Jurkat, Clone E6-1 (cell line): ENCODE results near the gene RNU5B-1.

ENCODE experiments used
- DNase-seq: peaks from one replicate; pipeline ENCODE4 v3.0.0-alpha.2; 2011; ENCODE audit warnings: low read depth, low spot score
- H3K4me3 ChIP-seq: 2 replicates; pipeline ENCODE4 v1.5.1; 2011; ENCODE audit warnings: mild to moderate bottlenecking, low read length, control low read depth, moderate library complexity

RNU5B-1 gene

DNA sequence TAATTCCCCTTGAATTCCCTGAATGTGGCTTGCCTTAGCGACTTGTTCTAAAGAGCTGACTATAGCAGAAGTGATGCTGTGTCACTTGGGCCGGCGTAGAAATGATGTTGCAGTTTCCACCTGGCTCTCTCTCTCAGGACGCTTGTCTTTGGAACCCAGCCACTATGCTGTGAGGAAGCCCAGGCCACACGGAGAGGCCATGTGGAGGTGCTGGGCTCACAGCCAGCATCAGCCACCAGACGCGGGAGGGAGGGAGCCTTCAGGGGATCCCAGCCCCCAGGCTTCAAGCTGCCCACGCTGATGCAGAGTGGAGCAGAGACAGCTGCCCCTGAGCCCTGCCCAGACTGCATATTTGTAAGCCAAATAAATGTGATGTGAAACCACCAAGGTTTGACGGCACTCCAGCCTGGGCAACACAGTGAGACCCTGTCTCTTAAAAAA is 18.6 kb downstream of the RNU5B-1 start:
- DNase-seq: no peak
- H3K4me3 ChIP-seq: no peak overlapping the region

DNA sequence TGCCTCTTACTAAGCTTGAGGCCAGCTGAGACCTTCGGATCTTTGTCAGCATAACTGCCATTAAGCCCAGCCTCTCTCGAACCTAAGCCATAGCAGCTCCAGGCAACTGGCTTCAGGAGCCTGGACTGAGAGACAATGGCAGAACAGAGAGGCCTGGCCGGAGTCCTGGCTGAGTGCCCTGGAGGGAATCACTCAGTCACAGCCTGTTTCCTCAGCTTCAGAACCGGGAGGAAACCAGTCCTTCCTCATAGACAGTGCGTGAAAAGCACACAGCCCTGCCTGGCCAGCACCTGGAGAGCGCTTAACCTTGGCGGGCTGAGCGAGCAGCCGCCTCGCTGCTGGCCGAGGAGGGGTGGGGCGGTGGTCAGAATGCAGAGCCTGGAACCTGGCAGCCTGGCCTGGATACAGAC is 21.6 kb downstream of the RNU5B-1 start:
- no peak overlapping the region for H3K4me3 ChIP-seq
- no peak for DNase-seq

DNA sequence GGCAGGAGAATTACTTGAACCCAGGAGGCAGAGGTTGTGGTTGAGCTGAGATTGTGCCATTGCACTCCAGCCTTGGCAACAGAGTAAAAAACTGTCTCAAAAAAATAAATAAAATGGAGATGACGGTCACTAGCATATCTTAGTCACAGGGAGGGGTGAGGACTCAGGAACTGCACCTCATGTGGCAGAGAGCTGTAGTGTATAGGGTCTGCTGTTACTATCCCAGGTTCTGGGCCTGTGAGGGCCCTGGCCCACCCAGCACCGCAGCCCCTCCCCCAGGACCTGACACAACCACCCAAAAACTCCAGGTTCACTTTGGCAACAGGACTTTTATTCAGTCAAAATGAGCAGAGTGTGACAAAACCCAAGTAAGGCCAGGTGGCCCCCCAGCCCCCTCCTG is 22.3 kb downstream of the RNU5B-1 start:
- DNase-seq: no peak
- no peak overlapping the region for H3K4me3 ChIP-seq

GRCh38 chr15:65327651-65328393 is 23.3 kb downstream of the RNU5B-1 start:
- DNase-seq: no peak
- no peak overlapping the region for H3K4me3 ChIP-seq

DNA sequence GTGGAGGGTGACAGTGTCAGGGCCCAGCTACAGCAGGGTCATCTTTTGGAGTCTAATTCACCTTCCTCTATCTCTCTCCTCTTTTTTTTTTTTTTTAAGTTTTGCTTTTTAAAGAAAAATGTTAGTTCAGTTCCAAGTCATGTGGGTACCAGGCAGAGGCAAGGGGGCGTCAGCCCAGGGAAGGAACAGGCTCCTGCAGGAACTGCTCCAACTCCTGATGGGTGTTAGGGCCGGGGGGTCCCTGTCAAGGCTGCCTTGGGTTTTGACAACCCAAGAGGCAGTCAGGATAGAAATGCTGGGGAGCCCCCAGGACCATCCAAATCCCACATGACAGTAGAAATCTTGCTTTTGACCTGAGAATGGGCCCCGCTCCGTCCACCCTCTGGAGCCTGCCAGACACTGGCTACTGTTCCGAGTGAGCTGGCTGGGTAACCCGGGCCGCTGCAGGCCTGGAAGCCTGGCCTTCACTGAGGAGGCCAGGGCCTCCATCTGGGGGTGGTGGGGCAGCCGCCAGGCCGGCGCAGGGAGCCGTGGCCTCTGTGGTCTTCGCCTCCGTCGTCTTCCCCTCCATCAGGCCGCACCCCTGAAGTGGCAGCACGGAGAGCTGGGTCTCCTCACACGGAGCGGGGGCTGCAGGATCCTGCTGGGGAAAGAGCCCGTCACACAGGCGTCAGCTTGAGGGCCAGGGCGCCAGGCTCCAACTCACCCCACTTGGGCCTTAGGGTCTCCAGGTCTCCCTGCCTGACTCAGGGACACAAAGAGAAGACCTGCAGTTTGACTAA is 24.2 kb downstream of the RNU5B-1 start:
- no peak overlapping the region for H3K4me3 ChIP-seq
- no peak for DNase-seq

DNA sequence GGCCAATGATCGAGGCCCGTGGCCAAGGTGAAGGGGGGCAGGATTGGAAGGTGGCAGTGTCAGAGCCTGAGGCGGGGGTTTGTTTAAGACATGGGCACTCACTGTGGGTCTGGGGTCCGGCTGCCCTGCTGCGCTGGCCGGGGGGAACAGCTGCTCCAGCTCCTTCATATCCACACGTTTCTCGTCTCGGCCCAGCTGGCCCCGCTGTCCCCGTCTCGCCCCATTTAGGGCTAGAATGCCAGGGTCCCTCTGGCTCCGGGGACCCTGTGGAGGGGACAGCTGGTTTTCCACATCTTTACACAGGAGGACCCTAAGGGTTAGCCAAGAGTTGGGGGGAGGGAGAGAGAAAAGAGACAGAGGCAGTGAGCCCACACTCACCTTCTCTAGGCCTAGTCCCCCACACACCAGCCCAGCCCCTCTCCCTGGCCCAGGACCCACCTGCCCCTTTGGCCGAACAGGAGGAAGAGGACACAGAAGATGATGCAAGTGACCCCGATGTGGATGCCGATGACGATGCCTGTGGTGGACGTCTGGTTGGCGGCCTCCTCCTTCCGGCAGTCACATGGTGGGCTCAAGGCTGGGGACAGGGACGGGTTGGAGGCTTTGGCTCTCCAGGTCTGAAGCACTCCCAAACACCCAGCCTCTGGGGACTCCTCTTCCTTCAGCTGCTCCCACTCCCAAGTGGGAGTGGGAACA is 25.0 kb downstream of the RNU5B-1 start:
- DNase-seq: no peak
- H3K4me3 ChIP-seq: no peak overlapping the region

DNA sequence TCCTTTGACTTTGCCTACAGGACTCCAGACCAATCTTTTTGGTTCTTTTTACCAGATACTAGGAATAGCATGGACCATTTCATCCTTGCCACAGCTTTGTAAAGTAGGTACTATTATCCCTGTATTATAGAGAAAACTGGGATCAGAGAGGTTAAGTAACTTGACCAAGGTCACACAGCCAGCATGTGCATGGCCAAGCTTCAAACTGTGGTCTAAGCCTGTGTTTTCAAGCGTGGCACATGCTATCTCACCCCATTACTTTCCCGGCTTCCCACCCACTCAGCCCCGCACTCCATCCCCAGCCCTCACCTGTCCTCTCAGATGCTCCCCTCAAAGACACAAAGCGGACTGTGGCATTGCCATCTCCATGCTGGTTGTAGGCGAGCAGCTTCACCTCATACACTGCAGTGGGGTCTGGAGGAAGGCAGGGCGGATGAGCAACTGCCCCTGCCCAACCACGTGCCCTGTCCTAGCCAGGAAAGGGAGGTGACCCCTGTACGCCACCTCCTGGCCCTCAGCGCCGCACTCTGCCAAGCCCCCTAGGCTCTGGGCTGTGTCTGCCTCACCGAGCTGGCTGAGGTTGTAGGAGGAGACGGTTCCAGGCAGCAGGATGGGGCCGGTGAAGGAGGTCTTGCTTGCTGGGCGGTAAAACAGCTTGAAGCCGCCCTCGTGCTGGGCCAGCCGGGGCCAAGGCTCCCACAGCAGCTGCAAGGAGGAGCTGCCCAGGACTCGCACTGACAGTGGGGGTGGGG is 25.7 kb downstream of the RNU5B-1 start:
- DNase-seq: no peak
- H3K4me3 ChIP-seq: no peak overlapping the region

GRCh38 chr15:65330934-65331645 is 26.6 kb downstream of the RNU5B-1 start:
- DNase-seq: no peak

GRCh38 chr15:65331811-65332210 is 27.3 kb downstream of the RNU5B-1 start:
- no peak for DNase-seq
- no peak overlapping the region for H3K4me3 ChIP-seq

More at GRCh38 chr15:65330934-65331645, 26.6 kb downstream of the RNU5B-1 start:
- no peak overlapping the region for H3K4me3 ChIP-seq

DNA sequence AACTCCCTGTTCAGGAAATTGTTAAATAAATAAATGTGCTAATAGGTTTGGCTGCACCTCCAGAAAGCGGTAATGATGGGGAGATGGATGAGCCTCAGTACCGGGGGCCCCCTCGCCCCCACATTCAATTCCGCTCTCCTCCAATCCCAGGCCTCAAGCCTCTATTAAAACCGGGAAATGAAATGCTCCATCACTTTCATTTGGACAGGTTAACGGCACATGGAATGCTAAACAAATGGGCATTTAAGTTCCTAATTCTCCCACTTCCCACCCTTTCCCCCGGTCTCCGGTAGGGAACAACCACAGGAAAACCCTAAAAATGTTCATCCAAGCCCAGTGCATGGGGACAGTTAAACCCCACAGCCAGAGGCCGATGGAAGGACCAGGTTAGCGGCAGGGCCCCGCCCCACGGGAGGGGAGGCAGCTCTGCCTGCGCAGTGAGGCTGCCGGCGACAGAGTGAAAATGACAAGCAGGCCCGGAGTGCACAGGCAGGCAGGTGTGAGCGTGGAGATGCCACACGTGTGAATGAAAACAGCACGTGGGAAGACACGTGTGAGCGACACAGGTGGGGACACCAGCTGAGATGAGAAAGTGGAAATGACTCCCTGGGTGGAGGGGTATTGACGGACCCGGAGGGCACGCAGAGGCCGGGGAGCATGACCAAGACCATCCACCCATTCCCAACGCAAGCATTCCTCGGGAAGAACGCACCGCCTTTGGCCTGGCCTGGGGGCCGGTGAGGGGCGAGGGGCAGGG is 28.1 kb downstream of the RNU5B-1 start:
- H3K4me3 ChIP-seq: no peak overlapping the region
- no peak for DNase-seq

GRCh38 chr15:65333148-65333820 is 28.8 kb downstream of the RNU5B-1 start:
- DNase-seq: no peak
- H3K4me3 ChIP-seq: no peak overlapping the region

GRCh38 chr15:65333856-65334255 is 29.4 kb downstream of the RNU5B-1 start:
- DNase-seq: no peak
- no peak overlapping the region for H3K4me3 ChIP-seq

- no peak for DNase-seq
- H3K4me3 ChIP-seq: no peak overlapping the region
These were observed 30.2 kb downstream of the RNU5B-1 start for GRCh38 chr15:65334586-65335231.

DNA sequence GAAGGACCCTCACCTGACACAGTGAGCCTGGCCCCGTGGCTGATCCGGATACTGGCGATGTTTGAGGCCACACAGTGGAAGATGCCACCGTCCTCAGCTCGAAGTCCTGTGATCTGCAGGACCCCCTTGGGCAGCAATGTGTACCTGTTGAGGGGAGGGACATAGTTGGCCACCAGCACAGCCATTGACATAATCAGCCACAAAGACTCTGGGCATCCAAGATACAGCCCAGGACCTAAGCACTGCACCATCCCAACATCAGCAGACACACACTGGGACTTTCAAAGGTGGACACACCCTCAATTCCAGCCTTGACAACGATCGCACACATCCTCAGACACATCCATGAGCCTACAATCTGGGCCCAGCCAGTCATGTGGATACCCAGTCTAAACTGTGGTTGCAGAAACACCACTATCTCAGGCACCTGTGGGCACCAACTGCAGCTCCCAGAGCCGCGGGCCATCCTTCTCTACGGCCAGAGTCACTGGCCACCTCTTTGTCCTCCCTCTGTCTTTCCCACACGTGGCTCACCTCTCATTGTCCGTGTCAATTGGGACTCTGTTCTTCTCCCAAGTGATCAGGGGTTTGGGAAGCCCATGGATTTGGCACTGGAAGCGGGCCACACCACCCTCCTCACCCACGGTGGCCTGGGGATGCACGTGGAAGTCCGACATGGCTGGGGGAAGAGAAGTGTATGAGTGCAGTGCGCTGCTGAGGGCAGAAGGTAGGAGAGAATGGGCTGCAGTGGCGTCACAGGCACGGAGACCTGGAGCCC is 31.0 kb downstream of the RNU5B-1 start:
- H3K4me3 ChIP-seq: no peak overlapping the region
- DNase-seq: no peak

DNA sequence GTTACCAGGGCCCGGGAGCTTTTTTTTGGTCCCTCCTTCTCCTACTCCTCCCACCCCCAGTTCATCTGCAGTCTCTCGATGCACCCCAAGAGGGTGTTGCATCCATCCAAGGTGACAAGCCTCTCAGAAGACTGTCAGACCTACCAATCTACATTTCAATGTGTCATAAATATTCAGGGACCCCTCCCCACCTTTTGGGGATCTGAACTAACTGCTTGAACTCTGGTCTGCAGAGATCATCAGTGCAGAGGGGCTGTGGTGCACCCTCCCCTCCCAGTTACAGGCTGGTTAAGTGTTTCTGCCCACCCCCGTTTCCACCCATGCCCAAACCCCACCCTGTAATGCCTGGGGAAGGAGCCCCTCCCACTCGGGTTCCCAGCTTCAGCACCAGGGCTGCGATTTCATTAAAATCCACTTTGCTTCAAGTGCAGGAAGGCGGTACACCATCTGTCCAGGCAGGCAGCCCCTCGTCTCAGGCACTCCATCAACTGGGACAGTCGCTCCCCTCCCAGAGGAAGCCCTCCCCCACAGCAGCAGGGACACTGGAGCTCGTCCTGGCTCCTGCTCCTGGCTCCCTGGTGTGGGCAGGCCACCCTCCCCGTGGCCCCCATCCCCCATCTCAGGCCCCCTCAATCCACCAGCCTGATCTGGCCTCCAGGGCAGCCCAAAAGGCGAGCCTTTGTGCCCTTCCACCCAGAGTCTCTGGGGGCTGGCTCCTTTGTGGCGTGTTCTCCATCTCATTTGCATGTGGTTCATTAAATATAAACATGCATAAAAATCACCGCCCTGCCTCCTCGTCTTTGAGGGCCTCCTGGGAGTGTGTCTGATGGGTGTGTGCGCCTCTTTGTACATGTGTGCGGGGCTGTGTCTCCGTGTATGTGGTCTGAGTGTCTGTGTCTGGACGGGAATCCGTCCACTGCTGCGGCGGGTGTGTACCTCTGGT is 32.3 kb downstream of the RNU5B-1 start:
- H3K4me3 ChIP-seq: no peak overlapping the region
- DNase-seq: no peak
